K562 (cell line): ENCODE data around the gene LINC00632. TPM values are rescaled to one million over a fixed set of nuclear protein-coding genes. Genes with fewer than 3 reads are reported as not detected.

Experiments
- ATAC-seq: fragments of 200-7000 bp; cut with Tn5 transposase; 3 replicates; pipeline ENCODE4 v1.9.1; 2020; ENCODE audit warnings: moderate library complexity
- BruUV-seq: library from RNA; stranded (reverse); fragments of 400-500 nt; replicated peaks from 2 replicates; lab custom pipeline; 2021; lab: Mats Ljungman, UMichigan
- CTCF ChIA-PET: fragments of 300-600 bp; formaldehyde crosslinking; extraction: SDS; loops from one replicate; lab custom pipeline; 2021; ENCODE audit warnings: low intra/inter-chr PET ratio; lab: Yijun Ruan, JAX
- POLR2A ChIA-PET: fragments of 300-600, 350-650 bp; sonication (Branson Sonifier 250); formaldehyde crosslinking; extraction: SDS; loops from one replicate; lab custom pipeline; 2021; ENCODE audit warnings: antibody characterized with exemption, inconsistent platforms; lab: Yijun Ruan, JAX
- DNase-seq, 4 experiments: peaks; one replicate each; pipeline versions ENCODE4 v3.0.0 to v3.0.0-alpha.2; 2011 to 2018; ENCODE audit warnings: low spot score in 3 of 4, mixed read lengths in 3 of 4; ENCODE audit errors: extremely low read depth in 1 of 4
- FAIRE-seq: peaks from 2 replicates; lab custom pipeline; 2011; peaks lifted over from hg19 to GRCh38; lab: Jason Lieb, UNC
- H2AFZ ChIP-seq: 2 replicates; pipeline ENCODE4 v1.6.0; 2011; ENCODE audit warnings: low read depth, low read length, control low read depth, inconsistent platforms
- H3K27ac ChIP-seq: fragments of 200-600 bp; 3 replicates; pipeline ENCODE4 v1.8.0; 2011; ENCODE audit warnings: low read depth, mild to moderate bottlenecking, control low read depth, inconsistent platforms, low read length, moderate library complexity, mixed read lengths; ENCODE audit errors: extremely low read depth
- H3K27me3 ChIP-seq, 2 experiments: fragments of 300-600 bp in 1 of 2; 2 replicates in 1 of 2; 3 replicates in 1 of 2; pipeline versions ENCODE4 v1.6.0 to v1.8.0; 2011; ENCODE audit warnings: inconsistent platforms in 2 of 2, low read length in 2 of 2, mild to moderate bottlenecking in 1 of 2, mixed read lengths in 1 of 2, moderate library complexity in 1 of 2; ENCODE audit not compliant: control insufficient read depth in 2 of 2, insufficient read depth in 2 of 2
- H3K36me3 ChIP-seq: fragments of 300-600 bp; 3 replicates; pipeline ENCODE4 v1.8.0; 2011; ENCODE audit warnings: mild to moderate bottlenecking, low read length, inconsistent platforms; ENCODE audit not compliant: control insufficient read depth, insufficient read depth
- H3K4me1 ChIP-seq, 2 experiments: fragments of 200-600 bp in 1 of 2; replicated peaks in 1 of 2; 2 replicates in 1 of 2; 3 replicates in 1 of 2; pipeline versions ENCODE4 v1.5.1 to v1.8.0; 2011; ENCODE audit warnings: inconsistent platforms in 2 of 2, low read length in 2 of 2, mild to moderate bottlenecking in 1 of 2, mixed read lengths in 1 of 2, moderate library complexity in 1 of 2; ENCODE audit not compliant: control insufficient read depth in 2 of 2, insufficient read depth in 2 of 2
- H3K4me2 ChIP-seq: 2 replicates; pipeline ENCODE4 v1.6.1; 2011; ENCODE audit warnings: low read length, control low read depth, inconsistent platforms, mixed read lengths; ENCODE audit not compliant: insufficient read depth
- H3K4me3 ChIP-seq: fragments of 200-600 bp; sonication (generic), shearing (Covaris generic); 2 replicates; pipeline ENCODE4 v1.5.1; 2016; ENCODE audit warnings: control low read depth, inconsistent platforms
- H3K79me2 ChIP-seq: fragments of 200-600 bp; 3 replicates; pipeline ENCODE4 v1.8.0; 2011; ENCODE audit warnings: low read length, inconsistent platforms; ENCODE audit not compliant: control insufficient read depth, insufficient read depth
- H3K9ac ChIP-seq, 2 experiments: 2 replicates each; pipeline versions ENCODE4 v1.6.0 to v1.6.1; 2011; ENCODE audit warnings: low read depth in 2 of 2, low read length in 2 of 2, control low read depth in 1 of 2, inconsistent platforms in 1 of 2, mild to moderate bottlenecking in 1 of 2, mixed read lengths in 1 of 2; ENCODE audit not compliant: insufficient read depth in 1 of 2
- H3K9me1 ChIP-seq: one replicate; pipeline ENCODE4 v1.6.0; 2011; ENCODE audit warnings: inconsistent platforms, mild to moderate bottlenecking, low read length, moderate library complexity; ENCODE audit not compliant: control insufficient read depth, insufficient read depth
- H3K9me3 ChIP-seq: replicated peaks from 2 replicates; pipeline ENCODE4 v1.5.1; 2011; ENCODE audit warnings: low read depth, low read length, inconsistent platforms; ENCODE audit not compliant: control insufficient read depth, insufficient read depth
- H4K20me1 ChIP-seq: replicated peaks from 2 replicates; pipeline ENCODE4 v1.6.1; 2011; ENCODE audit warnings: low read length, inconsistent platforms, mixed read lengths; ENCODE audit not compliant: control insufficient read depth, insufficient read depth
- BCL6 ChIP-seq: fragments of 250-450 bp; sonication (Bioruptor Pico); IDR thresholded peaks from 2 replicates; pipeline ENCODE4 v1.4.0; 2020
- BMI1 ChIP-seq: fragments of 150-350 bp; IDR thresholded peaks from 2 replicates; pipeline ENCODE4 v1.6.1; 2014; ENCODE audit warnings: low read length
- ERF ChIP-seq: fragments of 450-650 bp; formaldehyde crosslinking; IDR thresholded peaks from 2 replicates; pipeline ENCODE4 v1.4.0; 2020; ENCODE audit warnings: mild to moderate bottlenecking, mixed read lengths
- ETV5 ChIP-seq: sonication (generic); formaldehyde crosslinking; IDR thresholded peaks from 2 replicates; pipeline ENCODE4 v1.4.0; 2020; ENCODE audit warnings: low read depth, mild to moderate bottlenecking, missing genetic modification reagents
- HBP1 ChIP-seq: fragments of 450-650 bp; formaldehyde crosslinking; IDR thresholded peaks from 2 replicates; pipeline ENCODE4 v1.4.0; 2022; ENCODE audit warnings: missing genetic modification characterization
- LARP7 ChIP-seq: fragments of 450-650 bp; IDR thresholded peaks from 2 replicates; pipeline ENCODE4 v1.6.1; 2016
- MYC ChIP-seq, 2 experiments: fragments of 250-450 bp in 1 of 2; sonication (Bioruptor Pico) in 1 of 2; IDR thresholded peaks; 2 replicates each; pipeline versions ENCODE4 v1.5.1 to v1.6.1; 2012 to 2021; ENCODE audit warnings: low read depth in 2 of 2, borderline replicate concordance in 1 of 2, improper control_type of control experiment in 1 of 2, low read length in 1 of 2, mild to moderate bottlenecking in 1 of 2, moderate library complexity in 1 of 2
- RBM14 ChIP-seq: fragments of 200-400 bp; formaldehyde crosslinking; IDR thresholded peaks from 2 replicates; pipeline ENCODE4 v1.6.1; 2018; ENCODE audit warnings: low read depth, mild to moderate bottlenecking, low read length, moderate library complexity, borderline replicate concordance; ENCODE audit not compliant: insufficient read depth
- TOE1 ChIP-seq, 2 experiments: fragments of 450-650 bp in 1 of 2; sonication (generic) in 1 of 2; formaldehyde crosslinking in 1 of 2; IDR thresholded peaks; 2 replicates each; pipeline versions ENCODE4 v1.7.1 to v1.8.0; 2016 to 2022; ENCODE audit warnings: borderline replicate concordance in 2 of 2, mild to moderate bottlenecking in 2 of 2, antibody characterized with exemption in 1 of 2, inconsistent platforms in 1 of 2, low read depth in 1 of 2, missing genetic modification reagents in 1 of 2, moderate library complexity in 1 of 2
- WGBS: fragments of 100-300 bp; shearing (Covaris generic); methylation state at CpG from one replicate; pipeline ENCODE4 v1.1.6; 2016; ENCODE audit warnings: low coverage, mixed read lengths; ENCODE audit not compliant: insufficient coverage; ENCODE audit errors: missing lambda C conversion rate; 5-methylcytosine and 5-hydroxymethylcytosine counted together
- in situ Hi-C: fragments of 300-500 bp; cut with MboI; formaldehyde crosslinking; loops from 4 replicates; pipeline ENCODE4 v1.15.0; 2018; ENCODE audit warnings: inconsistent platforms, mixed read lengths
- intact Hi-C: fragments of 100-400 bp; cut with micrococcal nuclease; formaldehyde crosslinking; loops from 2 replicates; pipeline ENCODE4 v1.14.2; 2022
- polyA plus RNA-seq, 8 experiments: library from polyadenylated mRNA; depleted of rRNA in 4 of 8; stranded (reverse) in 5 of 8; unstranded in 3 of 8; fragments of >200 nt; fragmentation: Nextera tagmentation in 2 of 8; fragmentation: Illumina TruSeq in 1 of 8; extraction: Ambion mirVana in 2 of 8; extraction: Trizol in 1 of 8; gene quantifications; 2 replicates each; pipeline versions ENCODE4 v1.2.1 to v1.2.3, GENCODE V29; 2011 to 2014; ENCODE audit warnings: inconsistent platforms in 1 of 8, missing spikeins in 1 of 8
- total RNA-seq, 7 experiments: library from RNA; depleted of rRNA in 6 of 7; stranded (reverse); fragments of >200 nt in 6 of 7; fragmentation: Illumina TruSeq in 2 of 7; extraction: Trizol in 2 of 7; gene quantifications; 2 replicates each; pipeline versions ENCODE4 v1.2.1 to v1.2.3, GENCODE V29; 2011 to 2021; ENCODE audit warnings: low replicate concordance in 1 of 7
- TF ChIP-seq, protein P1 (sequence below): fragments of 200-600 bp; sonication (generic); IDR thresholded peaks from one replicate; pipeline ENCODE4 v1.6.1; 2012; ENCODE audit warnings: mild to moderate bottlenecking, low read depth, low read length, inconsistent platforms

The LINC00632 gene
- total and polyA plus RNA-seq, 9 of the 15 experiments (the other 6 are each of a cell fraction or from before 2014, with no cell fraction given), result 0.06 to 0.20 TPM; not detected in 7

- ChIA-PET POLR2A (no interaction called here), CTCF (no interaction called here)
- H3K9me3 ChIP-seq, result no peaks in the 10 kb centered on the region
- H3K27ac ChIP-seq, result no peak overlapping the region
- WGBS, result 0% methylated on average over 3 of the region's 3 CpGs
- H3K9me1 ChIP-seq, result no peaks in the 10 kb centered on the region
- no peak overlapping the region for H3K4me3 ChIP-seq
- intact Hi-C loops (no loop called here), in situ Hi-C loops (no loop called here)
- H3K9ac ChIP-seq, result no peak overlapping the region
- BruUV-seq, result no TSS peak
- no peaks in the 10 kb centered on the region for H3K36me3 ChIP-seq
- no peaks in the 10 kb centered on the region for H4K20me1 ChIP-seq
- ATAC-seq, result no peak
- no peak for FAIRE-seq
- no peaks in the 10 kb centered on the region for H3K4me1 ChIP-seq
- H2AFZ ChIP-seq, result no peak overlapping the region
- no peak overlapping the region for H3K4me2 ChIP-seq
- no peaks in the 10 kb centered on the region for H3K27me3 ChIP-seq
- no peak for TF ChIP-seq TOE1 (IDR thresholded peaks at IDR 0.05; ENCODE audit: borderline replicate concordance)
- no peak for TF ChIP-seq TOE1 (CRISPR knock-in tag; IDR thresholded peaks at IDR 0.05; ENCODE audit: borderline replicate concordance, low read depth)
- no peak for TF ChIP-seq MYC (IDR thresholded peaks at IDR 0.05; ENCODE audit: low read depth, low read length)
- TF ChIP-seq MYC (CRISPR knock-in tag; IDR thresholded peaks at IDR 0.05; ENCODE audit: borderline replicate concordance, low read depth), result no peak
- TF ChIP-seq, protein P1, sequence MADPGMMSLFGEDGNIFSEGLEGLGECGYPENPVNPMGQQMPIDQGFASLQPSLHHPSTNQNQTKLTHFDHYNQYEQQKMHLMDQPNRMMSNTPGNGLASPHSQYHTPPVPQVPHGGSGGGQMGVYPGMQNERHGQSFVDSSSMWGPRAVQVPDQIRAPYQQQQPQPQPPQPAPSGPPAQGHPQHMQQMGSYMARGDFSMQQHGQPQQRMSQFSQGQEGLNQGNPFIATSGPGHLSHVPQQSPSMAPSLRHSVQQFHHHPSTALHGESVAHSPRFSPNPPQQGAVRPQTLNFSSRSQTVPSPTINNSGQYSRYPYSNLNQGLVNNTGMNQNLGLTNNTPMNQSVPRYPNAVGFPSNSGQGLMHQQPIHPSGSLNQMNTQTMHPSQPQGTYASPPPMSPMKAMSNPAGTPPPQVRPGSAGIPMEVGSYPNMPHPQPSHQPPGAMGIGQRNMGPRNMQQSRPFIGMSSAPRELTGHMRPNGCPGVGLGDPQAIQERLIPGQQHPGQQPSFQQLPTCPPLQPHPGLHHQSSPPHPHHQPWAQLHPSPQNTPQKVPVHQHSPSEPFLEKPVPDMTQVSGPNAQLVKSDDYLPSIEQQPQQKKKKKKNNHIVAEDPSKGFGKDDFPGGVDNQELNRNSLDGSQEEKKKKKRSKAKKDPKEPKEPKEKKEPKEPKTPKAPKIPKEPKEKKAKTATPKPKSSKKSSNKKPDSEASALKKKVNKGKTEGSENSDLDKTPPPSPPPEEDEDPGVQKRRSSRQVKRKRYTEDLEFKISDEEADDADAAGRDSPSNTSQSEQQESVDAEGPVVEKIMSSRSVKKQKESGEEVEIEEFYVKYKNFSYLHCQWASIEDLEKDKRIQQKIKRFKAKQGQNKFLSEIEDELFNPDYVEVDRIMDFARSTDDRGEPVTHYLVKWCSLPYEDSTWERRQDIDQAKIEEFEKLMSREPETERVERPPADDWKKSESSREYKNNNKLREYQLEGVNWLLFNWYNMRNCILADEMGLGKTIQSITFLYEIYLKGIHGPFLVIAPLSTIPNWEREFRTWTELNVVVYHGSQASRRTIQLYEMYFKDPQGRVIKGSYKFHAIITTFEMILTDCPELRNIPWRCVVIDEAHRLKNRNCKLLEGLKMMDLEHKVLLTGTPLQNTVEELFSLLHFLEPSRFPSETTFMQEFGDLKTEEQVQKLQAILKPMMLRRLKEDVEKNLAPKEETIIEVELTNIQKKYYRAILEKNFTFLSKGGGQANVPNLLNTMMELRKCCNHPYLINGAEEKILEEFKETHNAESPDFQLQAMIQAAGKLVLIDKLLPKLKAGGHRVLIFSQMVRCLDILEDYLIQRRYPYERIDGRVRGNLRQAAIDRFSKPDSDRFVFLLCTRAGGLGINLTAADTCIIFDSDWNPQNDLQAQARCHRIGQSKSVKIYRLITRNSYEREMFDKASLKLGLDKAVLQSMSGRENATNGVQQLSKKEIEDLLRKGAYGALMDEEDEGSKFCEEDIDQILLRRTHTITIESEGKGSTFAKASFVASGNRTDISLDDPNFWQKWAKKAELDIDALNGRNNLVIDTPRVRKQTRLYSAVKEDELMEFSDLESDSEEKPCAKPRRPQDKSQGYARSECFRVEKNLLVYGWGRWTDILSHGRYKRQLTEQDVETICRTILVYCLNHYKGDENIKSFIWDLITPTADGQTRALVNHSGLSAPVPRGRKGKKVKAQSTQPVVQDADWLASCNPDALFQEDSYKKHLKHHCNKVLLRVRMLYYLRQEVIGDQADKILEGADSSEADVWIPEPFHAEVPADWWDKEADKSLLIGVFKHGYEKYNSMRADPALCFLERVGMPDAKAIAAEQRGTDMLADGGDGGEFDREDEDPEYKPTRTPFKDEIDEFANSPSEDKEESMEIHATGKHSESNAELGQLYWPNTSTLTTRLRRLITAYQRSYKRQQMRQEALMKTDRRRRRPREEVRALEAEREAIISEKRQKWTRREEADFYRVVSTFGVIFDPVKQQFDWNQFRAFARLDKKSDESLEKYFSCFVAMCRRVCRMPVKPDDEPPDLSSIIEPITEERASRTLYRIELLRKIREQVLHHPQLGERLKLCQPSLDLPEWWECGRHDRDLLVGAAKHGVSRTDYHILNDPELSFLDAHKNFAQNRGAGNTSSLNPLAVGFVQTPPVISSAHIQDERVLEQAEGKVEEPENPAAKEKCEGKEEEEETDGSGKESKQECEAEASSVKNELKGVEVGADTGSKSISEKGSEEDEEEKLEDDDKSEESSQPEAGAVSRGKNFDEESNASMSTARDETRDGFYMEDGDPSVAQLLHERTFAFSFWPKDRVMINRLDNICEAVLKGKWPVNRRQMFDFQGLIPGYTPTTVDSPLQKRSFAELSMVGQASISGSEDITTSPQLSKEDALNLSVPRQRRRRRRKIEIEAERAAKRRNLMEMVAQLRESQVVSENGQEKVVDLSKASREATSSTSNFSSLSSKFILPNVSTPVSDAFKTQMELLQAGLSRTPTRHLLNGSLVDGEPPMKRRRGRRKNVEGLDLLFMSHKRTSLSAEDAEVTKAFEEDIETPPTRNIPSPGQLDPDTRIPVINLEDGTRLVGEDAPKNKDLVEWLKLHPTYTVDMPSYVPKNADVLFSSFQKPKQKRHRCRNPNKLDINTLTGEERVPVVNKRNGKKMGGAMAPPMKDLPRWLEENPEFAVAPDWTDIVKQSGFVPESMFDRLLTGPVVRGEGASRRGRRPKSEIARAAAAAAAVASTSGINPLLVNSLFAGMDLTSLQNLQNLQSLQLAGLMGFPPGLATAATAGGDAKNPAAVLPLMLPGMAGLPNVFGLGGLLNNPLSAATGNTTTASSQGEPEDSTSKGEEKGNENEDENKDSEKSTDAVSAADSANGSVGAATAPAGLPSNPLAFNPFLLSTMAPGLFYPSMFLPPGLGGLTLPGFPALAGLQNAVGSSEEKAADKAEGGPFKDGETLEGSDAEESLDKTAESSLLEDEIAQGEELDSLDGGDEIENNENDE, result no peak
- TF ChIP-seq ETV5 (CRISPR knock-in tag), result no peak
- TF ChIP-seq HBP1 (CRISPR knock-in tag), result no peak
- no peak for TF ChIP-seq RBM14
- no peak for TF ChIP-seq ERF (CRISPR knock-in tag)
- TF ChIP-seq BCL6 (CRISPR knock-in tag), result no peak
- no peak for TF ChIP-seq LARP7
- TF ChIP-seq BMI1, result no peak
- DNase-seq, result no peak
- H3K79me2 ChIP-seq, result no peaks in the 10 kb centered on the region
Measured at GRCh38 chrX:140767646-140768045, 58.1 kb downstream of the LINC00632 start.
